ENCODE data around the gene AGAP1.

The AGAP1 gene

GRCh38 chr2:235660484-235661082 is 166.7 kb downstream of the AGAP1 start:
- Histone ChIP-seq H3K36me3 (ENCODE audit: control insufficient read depth, insufficient read depth, low read length) (no peaks in the 10 kb centered on the region), H3K9me3 (ENCODE audit: control insufficient read depth, insufficient read depth, low read length) (no peaks in the 10 kb centered on the region), H3K4me3 (ENCODE audit: low read length) (no peak overlapping the region), H3K27me3 (ENCODE audit: control insufficient read depth, insufficient read depth, low read length) (no peaks in the 10 kb centered on the region), H3K27ac (ENCODE audit: low read length) (no peak overlapping the region), H3K4me1 (ENCODE audit: control insufficient read depth, insufficient read depth, low read length) (peaks cover 15% of the 10 kb centered on the region)
- DNase-seq (ENCODE audit: low read depth, low spot score), result no peak
- WGBS (ENCODE audit: insufficient coverage, insufficient read length), result no CpG with 5 or more reads among the region's 9 CpGs

GRCh38 chr2:235661167-235661937 is 167.5 kb downstream of the AGAP1 start:
- H3K27me3 ChIP-seq (ENCODE audit: control insufficient read depth, insufficient read depth, low read length), result no peaks in the 10 kb centered on the region
- H3K4me3 ChIP-seq (ENCODE audit: low read length), result no peak overlapping the region
- H3K36me3 ChIP-seq (ENCODE audit: control insufficient read depth, insufficient read depth, low read length), result no peaks in the 10 kb centered on the region
- DNase-seq (ENCODE audit: low read depth, low spot score), result no peak
- H3K27ac ChIP-seq (ENCODE audit: low read length), result no peak overlapping the region
- H3K4me1 ChIP-seq (ENCODE audit: control insufficient read depth, insufficient read depth, low read length), result peaks cover 15% of the 10 kb centered on the region
- WGBS (ENCODE audit: insufficient coverage, insufficient read length), result no CpG with 5 or more reads among the region's 17 CpGs
- H3K9me3 ChIP-seq (ENCODE audit: control insufficient read depth, insufficient read depth, low read length), result no peaks in the 10 kb centered on the region

- Histone ChIP-seq H3K36me3 (ENCODE audit: control insufficient read depth, insufficient read depth, low read length) (no peaks in the 10 kb centered on the region), H3K4me1 (ENCODE audit: control insufficient read depth, insufficient read depth, low read length) (peaks cover 15% of the 10 kb centered on the region), H3K27me3 (ENCODE audit: control insufficient read depth, insufficient read depth, low read length) (no peaks in the 10 kb centered on the region), H3K9me3 (ENCODE audit: control insufficient read depth, insufficient read depth, low read length) (no peaks in the 10 kb centered on the region), H3K4me3 (ENCODE audit: low read length) (no peak overlapping the region), H3K27ac (ENCODE audit: low read length) (no peak overlapping the region)
- no CpG with 5 or more reads among the region's 6 CpGs for WGBS (ENCODE audit: insufficient coverage, insufficient read length)
- DNase-seq (ENCODE audit: low read depth, low spot score), result no peak
Observed at GRCh38 chr2:235661952-235662351, 168.1 kb downstream of the AGAP1 start.

- Histone ChIP-seq H3K27me3 (ENCODE audit: control insufficient read depth, insufficient read depth, low read length) (no peaks in the 10 kb centered on the region), H3K4me1 (ENCODE audit: control insufficient read depth, insufficient read depth, low read length) (peaks cover 13% of the 10 kb centered on the region), H3K9me3 (ENCODE audit: control insufficient read depth, insufficient read depth, low read length) (no peaks in the 10 kb centered on the region), H3K27ac (ENCODE audit: low read length) (no peak overlapping the region), H3K36me3 (ENCODE audit: control insufficient read depth, insufficient read depth, low read length) (no peaks in the 10 kb centered on the region), H3K4me3 (ENCODE audit: low read length) (no peak overlapping the region)
- WGBS (ENCODE audit: insufficient coverage, insufficient read length), result 100% methylated on average over 2 of the region's 9 CpGs
- no peak for DNase-seq (ENCODE audit: low read depth, low spot score)
Observed at GRCh38 chr2:235663875-235664274, 170.0 kb downstream of the AGAP1 start.

- H3K4me3 ChIP-seq (ENCODE audit: low read length), result no peak overlapping the region
- H3K27me3 ChIP-seq (ENCODE audit: control insufficient read depth, insufficient read depth, low read length), result no peaks in the 10 kb centered on the region; the same call in 1 of the 2 replicates
- no peaks in the 10 kb centered on the region for H3K36me3 ChIP-seq (ENCODE audit: control insufficient read depth, insufficient read depth, low read length)
- peaks cover 5% of the 10 kb centered on the region for H3K4me1 ChIP-seq (ENCODE audit: control insufficient read depth, insufficient read depth, low read length)
- no peak for DNase-seq (ENCODE audit: low read depth, low spot score)
- no peak overlapping the region for H3K27ac ChIP-seq (ENCODE audit: low read length)
- H3K9me3 ChIP-seq (ENCODE audit: control insufficient read depth, insufficient read depth, low read length), result no peaks in the 10 kb centered on the region
- no CpG with 5 or more reads among the region's 13 CpGs for WGBS (ENCODE audit: insufficient coverage, insufficient read length)
Observed at GRCh38 chr2:235665661-235666212, 171.9 kb downstream of the AGAP1 start.

- DNase-seq (ENCODE audit: low read depth, low spot score), result peak; percentile 78
- no peaks in the 10 kb centered on the region for H3K9me3 ChIP-seq (ENCODE audit: control insufficient read depth, insufficient read depth, low read length)
- peaks cover under 1% of the 10 kb centered on the region; the same call in 1 of the 2 replicates for H3K27me3 ChIP-seq (ENCODE audit: control insufficient read depth, insufficient read depth, low read length)
- no peak overlapping the region for H3K4me3 ChIP-seq (ENCODE audit: low read length)
- no peaks in the 10 kb centered on the region for H3K36me3 ChIP-seq (ENCODE audit: control insufficient read depth, insufficient read depth, low read length)
- no peak overlapping the region for H3K27ac ChIP-seq (ENCODE audit: low read length)
- no CpG with 5 or more reads among the region's 4 CpGs for WGBS (ENCODE audit: insufficient coverage, insufficient read length)
- H3K4me1 ChIP-seq (ENCODE audit: control insufficient read depth, insufficient read depth, low read length), result peaks cover 5% of the 10 kb centered on the region
Observed at GRCh38 chr2:235666213-235666781, 172.5 kb downstream of the AGAP1 start.

GRCh38 chr2:235668782-235669181 is 174.9 kb downstream of the AGAP1 start:
- 100% methylated on average over 1 of the region's 4 CpGs for WGBS (ENCODE audit: insufficient coverage, insufficient read length)
- no peak overlapping the region for H3K27ac ChIP-seq (ENCODE audit: low read length)
- no peak overlapping the region for H3K4me3 ChIP-seq (ENCODE audit: low read length)
- H3K4me1 ChIP-seq (ENCODE audit: control insufficient read depth, insufficient read depth, low read length), result peaks cover 6% of the 10 kb centered on the region
- DNase-seq (ENCODE audit: low read depth, low spot score), result no peak
- peaks cover 2% of the 10 kb centered on the region; the same call in 1 of the 2 replicates for H3K27me3 ChIP-seq (ENCODE audit: control insufficient read depth, insufficient read depth, low read length)
- no peaks in the 10 kb centered on the region for H3K9me3 ChIP-seq (ENCODE audit: control insufficient read depth, insufficient read depth, low read length)
- no peaks in the 10 kb centered on the region for H3K36me3 ChIP-seq (ENCODE audit: control insufficient read depth, insufficient read depth, low read length)

GRCh38 chr2:235669269-235669831 is 175.5 kb downstream of the AGAP1 start:
- peaks cover 4% of the 10 kb centered on the region for H3K4me1 ChIP-seq (ENCODE audit: control insufficient read depth, insufficient read depth, low read length)
- H3K9me3 ChIP-seq (ENCODE audit: control insufficient read depth, insufficient read depth, low read length), result no peaks in the 10 kb centered on the region
- no peak overlapping the region for H3K27ac ChIP-seq (ENCODE audit: low read length)
- WGBS (ENCODE audit: insufficient coverage, insufficient read length), result no CpG with 5 or more reads among the region's 77 CpGs
- peak; percentile 77 for DNase-seq (ENCODE audit: low read depth, low spot score)
- peak overlapping the region; percentile 76; the same call in 1 of the 2 replicates for H3K4me3 ChIP-seq (ENCODE audit: low read length)
- no peaks in the 10 kb centered on the region for H3K36me3 ChIP-seq (ENCODE audit: control insufficient read depth, insufficient read depth, low read length)
- peaks cover 2% of the 10 kb centered on the region; the same call in 1 of the 2 replicates for H3K27me3 ChIP-seq (ENCODE audit: control insufficient read depth, insufficient read depth, low read length)

- peaks cover 4% of the 10 kb centered on the region for H3K4me1 ChIP-seq (ENCODE audit: control insufficient read depth, insufficient read depth, low read length)
- DNase-seq (ENCODE audit: low read depth, low spot score), result no peak
- no peak overlapping the region for H3K27ac ChIP-seq (ENCODE audit: low read length)
- peaks cover 2% of the 10 kb centered on the region; the same call in 1 of the 2 replicates for H3K27me3 ChIP-seq (ENCODE audit: control insufficient read depth, insufficient read depth, low read length)
- no CpG with 5 or more reads among the region's 148 CpGs for WGBS (ENCODE audit: insufficient coverage, insufficient read length)
- H3K36me3 ChIP-seq (ENCODE audit: control insufficient read depth, insufficient read depth, low read length), result no peaks in the 10 kb centered on the region
- H3K4me3 ChIP-seq (ENCODE audit: low read length), result peak overlapping the region; percentile 76
- no peaks in the 10 kb centered on the region for H3K9me3 ChIP-seq (ENCODE audit: control insufficient read depth, insufficient read depth, low read length)
Observed at GRCh38 chr2:235669983-235670962, 176.4 kb downstream of the AGAP1 start.

Measured in iPS DF 6.9 (cell line).